ENCODE measurements around the gene RUVBL2.

The RUVBL2 gene

DNA sequence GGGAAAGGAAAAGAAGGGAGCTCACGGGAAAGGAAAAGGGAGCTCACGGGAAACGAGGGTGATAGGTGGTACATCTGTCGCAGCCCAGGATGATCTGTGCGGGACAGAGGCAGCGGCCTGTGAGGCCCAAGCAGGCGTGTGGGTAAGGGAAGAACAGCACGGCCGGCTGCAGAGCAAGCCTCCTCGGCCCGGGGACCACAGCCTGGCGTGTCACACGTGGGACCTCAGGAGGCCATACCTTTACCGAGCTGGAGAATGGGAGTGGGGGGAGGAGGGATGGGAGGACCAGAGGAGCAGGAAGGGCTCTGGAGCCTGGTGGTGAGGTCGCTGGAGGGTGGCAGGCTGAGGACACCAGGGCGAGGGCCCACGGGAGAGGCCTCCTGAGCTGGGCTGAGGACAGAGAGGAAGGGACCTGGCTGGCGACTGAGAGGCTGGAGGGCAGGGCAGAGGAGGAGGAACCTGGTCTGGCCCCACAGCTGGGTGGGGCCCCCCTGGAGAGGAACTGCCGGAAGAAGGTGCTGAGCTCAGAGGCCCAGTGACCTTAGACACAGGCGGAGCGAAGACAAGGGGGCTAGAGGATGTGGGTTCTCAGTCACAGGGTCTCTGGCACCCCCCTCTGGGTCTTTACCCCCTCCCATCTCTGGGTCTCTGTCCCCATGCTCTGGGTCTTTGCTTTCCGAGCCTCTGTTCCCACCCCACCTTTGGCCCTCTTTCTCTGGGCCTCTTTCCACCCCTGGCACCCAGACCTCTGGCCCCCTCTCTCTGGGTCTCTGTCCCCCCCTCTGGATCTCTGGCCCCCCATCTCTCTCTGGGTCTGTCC lies 31.4 kb upstream of the RUVBL2 start (continued):
- TF ChIP-seq, protein P1, sequence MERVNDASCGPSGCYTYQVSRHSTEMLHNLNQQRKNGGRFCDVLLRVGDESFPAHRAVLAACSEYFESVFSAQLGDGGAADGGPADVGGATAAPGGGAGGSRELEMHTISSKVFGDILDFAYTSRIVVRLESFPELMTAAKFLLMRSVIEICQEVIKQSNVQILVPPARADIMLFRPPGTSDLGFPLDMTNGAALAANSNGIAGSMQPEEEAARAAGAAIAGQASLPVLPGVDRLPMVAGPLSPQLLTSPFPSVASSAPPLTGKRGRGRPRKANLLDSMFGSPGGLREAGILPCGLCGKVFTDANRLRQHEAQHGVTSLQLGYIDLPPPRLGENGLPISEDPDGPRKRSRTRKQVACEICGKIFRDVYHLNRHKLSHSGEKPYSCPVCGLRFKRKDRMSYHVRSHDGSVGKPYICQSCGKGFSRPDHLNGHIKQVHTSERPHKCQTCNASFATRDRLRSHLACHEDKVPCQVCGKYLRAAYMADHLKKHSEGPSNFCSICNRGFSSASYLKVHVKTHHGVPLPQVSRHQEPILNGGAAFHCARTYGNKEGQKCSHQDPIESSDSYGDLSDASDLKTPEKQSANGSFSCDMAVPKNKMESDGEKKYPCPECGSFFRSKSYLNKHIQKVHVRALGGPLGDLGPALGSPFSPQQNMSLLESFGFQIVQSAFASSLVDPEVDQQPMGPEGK (tag by site-specific recombination; IDR thresholded peaks at IDR 0.05), result peak; percentile 64; the same call in 1 of the 2 replicates
- TF ChIP-seq ZNF416 (tag by site-specific recombination; IDR thresholded peaks at IDR 0.05) (no peak), TRIM28 (IDR thresholded peaks at IDR 0.05; ENCODE audit: borderline replicate concordance, low read length) (no peak), ZNF791 (tag by site-specific recombination; IDR thresholded peaks at IDR 0.05) (no peak), KLF8 (tag by site-specific recombination; IDR thresholded peaks at IDR 0.05) (peak; percentile 42; the same call in 1 of the 2 replicates), MZF1 (tag by site-specific recombination; IDR thresholded peaks at IDR 0.05; ENCODE audit: borderline replicate concordance) (no peak), ZNF48 (tag by site-specific recombination; IDR thresholded peaks at IDR 0.05) (no peak), GLIS1 (tag by site-specific recombination; IDR thresholded peaks at IDR 0.05) (peak; percentile 96), ZBTB10 (tag by site-specific recombination; IDR thresholded peaks at IDR 0.05) (peak; percentile 54)
- TF ChIP-seq, protein P2, sequence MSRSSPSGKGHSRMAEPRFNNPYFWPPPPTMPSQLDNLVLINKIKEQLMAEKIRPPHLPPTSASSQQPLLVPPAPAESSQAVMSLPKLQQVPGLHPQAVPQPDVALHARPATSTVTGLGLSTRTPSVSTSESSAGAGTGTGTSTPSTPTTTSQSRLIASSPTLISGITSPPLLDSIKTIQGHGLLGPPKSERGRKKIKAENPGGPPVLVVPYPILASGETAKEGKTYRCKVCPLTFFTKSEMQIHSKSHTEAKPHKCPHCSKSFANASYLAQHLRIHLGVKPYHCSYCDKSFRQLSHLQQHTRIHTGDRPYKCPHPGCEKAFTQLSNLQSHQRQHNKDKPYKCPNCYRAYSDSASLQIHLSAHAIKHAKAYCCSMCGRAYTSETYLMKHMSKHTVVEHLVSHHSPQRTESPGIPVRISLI (tag by site-specific recombination; IDR thresholded peaks at IDR 0.05), result no peak
- TF ChIP-seq, protein P3, sequence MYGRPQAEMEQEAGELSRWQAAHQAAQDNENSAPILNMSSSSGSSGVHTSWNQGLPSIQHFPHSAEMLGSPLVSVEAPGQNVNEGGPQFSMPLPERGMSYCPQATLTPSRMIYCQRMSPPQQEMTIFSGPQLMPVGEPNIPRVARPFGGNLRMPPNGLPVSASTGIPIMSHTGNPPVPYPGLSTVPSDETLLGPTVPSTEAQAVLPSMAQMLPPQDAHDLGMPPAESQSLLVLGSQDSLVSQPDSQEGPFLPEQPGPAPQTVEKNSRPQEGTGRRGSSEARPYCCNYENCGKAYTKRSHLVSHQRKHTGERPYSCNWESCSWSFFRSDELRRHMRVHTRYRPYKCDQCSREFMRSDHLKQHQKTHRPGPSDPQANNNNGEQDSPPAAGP (tag by site-specific recombination; IDR thresholded peaks at IDR 0.05), result peak; percentile 70

GRCh38 chr19:48962849-48963165 lies 30.9 kb upstream of the RUVBL2 start:
- no peaks in the 10 kb centered on the region for H3K9me3 ChIP-seq (ENCODE audit: control insufficient read depth, insufficient read depth, low read depth, low read length)
- H3K4me3 ChIP-seq (ENCODE audit: low read depth, low read length), result no peak overlapping the region
- TF ChIP-seq ZNF10 (tag by site-specific recombination; IDR thresholded peaks at IDR 0.05) (no peak), ZXDB (tag by site-specific recombination; IDR thresholded peaks at IDR 0.05) (no peak), ZFP3 (tag by site-specific recombination; IDR thresholded peaks at IDR 0.05; ENCODE audit: low read depth) (no peak), ZNF175 (tag by site-specific recombination; IDR thresholded peaks at IDR 0.05) (no peak), ZBTB1 (tag by site-specific recombination; IDR thresholded peaks at IDR 0.05) (no peak), SP3 (tag by site-specific recombination; IDR thresholded peaks at IDR 0.05) (no peak), ZNF549 (tag by site-specific recombination; IDR thresholded peaks at IDR 0.05) (no peak), ZNF24 (tag by site-specific recombination; IDR thresholded peaks at IDR 0.05) (no peak), ZNF174 (tag by site-specific recombination; IDR thresholded peaks at IDR 0.05) (no peak)
- CTCF ChIA-PET, result interaction anchor here (1.7 kb wide), 1 partner anchor 20 kb away, joined by 10 read pairs; no protein-coding TSS in a partner anchor
- no peak overlapping the region; the same call in 1 of the 2 replicates for H3K27ac ChIP-seq (ENCODE audit: extremely low read depth, low read depth, low read length)
- POLR2A ChIA-PET, result interaction anchor here (1.3 to 2.7 kb wide), 4 partner anchors 8 to 91 kb away, joined by 5 to 16 read pairs (median 6); partner anchors contain the start of genes NUCB1 and PPP1R15A
- H3K4me1 ChIP-seq (ENCODE audit: control insufficient read depth, insufficient read depth, low read length), result peaks cover 20% of the 10 kb centered on the region
- peaks cover 9 to 38% of the 10 kb centered on the region in 2 experiments; a peak in 2 of 3 replicates for H3K36me3 ChIP-seq (ENCODE audit: control insufficient read depth in 2 of 2, insufficient read depth in 1 of 2, low read length in 2 of 2)
